Measurements from ENCODE around the gene CTBP2.

- TF ChIP-seq CTCF (IDR thresholded peaks at IDR 0.05) (no peak), POLR2A (IDR thresholded peaks at IDR 0.05) (no peak)
Measured at GRCh38 chr10:125097409-125098070, 62.8 kb downstream of the CTBP2 start.
